Esophagus muscularis mucosa (tissue), 3 donors: Measurements from ENCODE around the gene TSSK2.

Experiments
- POLR2A ChIP-seq: fragments of 450-650 bp; IDR thresholded peaks from one replicate; pipeline ENCODE4 v1.6.1; 2017; ENCODE audit warnings: antibody characterized with exemption, moderate library complexity, mild to moderate bottlenecking, low read depth
- POLR2AphosphoS5 ChIP-seq, 2 donors: sonication (generic); formaldehyde crosslinking; IDR thresholded peaks; one replicate each; pipeline ENCODE4 v1.6.1; 2017; ENCODE audit warnings: antibody characterized with exemption in 2 of 2
- TF ChIP-seq, protein P1 (sequence below), 3 experiments: fragments of 200-600 bp in 2 of 3; fragments of 450-650 bp in 1 of 3; sonication (generic) in 2 of 3; IDR thresholded peaks; one replicate each; pipeline ENCODE4 v1.5.1; 2017 to 2019; ENCODE audit warnings: antibody characterized with exemption in 3 of 3, mild to moderate bottlenecking in 2 of 3, moderate library complexity in 1 of 3

DNA sequence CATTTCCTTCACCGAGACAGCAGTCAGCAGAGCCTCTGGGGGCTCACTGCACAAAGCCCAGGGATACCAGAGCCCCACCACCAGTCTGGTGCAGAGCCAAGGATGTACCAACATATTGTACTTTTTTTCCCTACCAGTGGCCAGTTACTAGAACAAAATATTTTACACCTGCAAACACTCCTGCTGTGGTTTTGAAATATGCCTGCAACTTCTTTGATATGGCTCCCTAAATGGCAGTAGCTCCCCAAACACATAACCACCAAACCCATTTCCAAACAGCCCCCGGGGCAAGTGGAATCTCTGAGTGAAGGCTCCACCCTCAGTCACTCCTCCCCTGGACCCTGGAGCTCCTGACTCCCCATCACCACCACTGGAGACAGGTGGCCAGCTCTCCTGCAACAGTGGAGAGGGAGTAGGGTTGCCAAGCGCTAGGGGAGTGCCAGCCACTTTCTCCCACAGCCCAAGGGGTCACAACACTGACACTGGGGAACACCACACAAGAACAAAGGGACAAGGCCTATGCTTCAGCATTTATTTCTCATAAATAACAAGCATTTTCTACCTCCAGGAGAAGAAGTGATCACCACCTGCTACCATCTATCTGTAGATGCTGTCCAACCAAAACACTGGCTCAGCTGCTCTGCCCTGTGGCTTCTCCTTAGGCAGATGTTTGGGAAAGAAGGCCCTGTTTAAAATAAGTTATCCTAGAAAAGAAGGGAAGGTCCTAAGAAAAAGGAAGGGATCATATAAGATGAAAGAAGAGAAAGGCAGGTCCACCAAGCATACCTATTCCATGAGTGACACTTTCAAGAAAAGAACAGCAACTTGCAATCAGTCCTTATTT, 24.0 kb upstream of the TSSK2 start:
- TF ChIP-seq, protein P1, sequence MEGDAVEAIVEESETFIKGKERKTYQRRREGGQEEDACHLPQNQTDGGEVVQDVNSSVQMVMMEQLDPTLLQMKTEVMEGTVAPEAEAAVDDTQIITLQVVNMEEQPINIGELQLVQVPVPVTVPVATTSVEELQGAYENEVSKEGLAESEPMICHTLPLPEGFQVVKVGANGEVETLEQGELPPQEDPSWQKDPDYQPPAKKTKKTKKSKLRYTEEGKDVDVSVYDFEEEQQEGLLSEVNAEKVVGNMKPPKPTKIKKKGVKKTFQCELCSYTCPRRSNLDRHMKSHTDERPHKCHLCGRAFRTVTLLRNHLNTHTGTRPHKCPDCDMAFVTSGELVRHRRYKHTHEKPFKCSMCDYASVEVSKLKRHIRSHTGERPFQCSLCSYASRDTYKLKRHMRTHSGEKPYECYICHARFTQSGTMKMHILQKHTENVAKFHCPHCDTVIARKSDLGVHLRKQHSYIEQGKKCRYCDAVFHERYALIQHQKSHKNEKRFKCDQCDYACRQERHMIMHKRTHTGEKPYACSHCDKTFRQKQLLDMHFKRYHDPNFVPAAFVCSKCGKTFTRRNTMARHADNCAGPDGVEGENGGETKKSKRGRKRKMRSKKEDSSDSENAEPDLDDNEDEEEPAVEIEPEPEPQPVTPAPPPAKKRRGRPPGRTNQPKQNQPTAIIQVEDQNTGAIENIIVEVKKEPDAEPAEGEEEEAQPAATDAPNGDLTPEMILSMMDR (IDR thresholded peaks at IDR 0.05) = no peak
- TF ChIP-seq POLR2A (no peak), POLR2AphosphoS5 (IDR thresholded peaks at IDR 0.05) (no peak)
